ENCODE results near the gene DYNLL1. TPM values are rescaled to one million over a fixed set of nuclear protein-coding genes. Genes with fewer than 3 reads are reported as not detected.
"Not testable (repeated sequence)": the region's sequence is repeated elsewhere in the genome, so short reads cannot be mapped to it uniquely, and the experiment has no call there.

The DYNLL1 gene
- total and polyA plus RNA-seq, 2 experiments from 2014 or later = 340 to 782 TPM

DNA sequence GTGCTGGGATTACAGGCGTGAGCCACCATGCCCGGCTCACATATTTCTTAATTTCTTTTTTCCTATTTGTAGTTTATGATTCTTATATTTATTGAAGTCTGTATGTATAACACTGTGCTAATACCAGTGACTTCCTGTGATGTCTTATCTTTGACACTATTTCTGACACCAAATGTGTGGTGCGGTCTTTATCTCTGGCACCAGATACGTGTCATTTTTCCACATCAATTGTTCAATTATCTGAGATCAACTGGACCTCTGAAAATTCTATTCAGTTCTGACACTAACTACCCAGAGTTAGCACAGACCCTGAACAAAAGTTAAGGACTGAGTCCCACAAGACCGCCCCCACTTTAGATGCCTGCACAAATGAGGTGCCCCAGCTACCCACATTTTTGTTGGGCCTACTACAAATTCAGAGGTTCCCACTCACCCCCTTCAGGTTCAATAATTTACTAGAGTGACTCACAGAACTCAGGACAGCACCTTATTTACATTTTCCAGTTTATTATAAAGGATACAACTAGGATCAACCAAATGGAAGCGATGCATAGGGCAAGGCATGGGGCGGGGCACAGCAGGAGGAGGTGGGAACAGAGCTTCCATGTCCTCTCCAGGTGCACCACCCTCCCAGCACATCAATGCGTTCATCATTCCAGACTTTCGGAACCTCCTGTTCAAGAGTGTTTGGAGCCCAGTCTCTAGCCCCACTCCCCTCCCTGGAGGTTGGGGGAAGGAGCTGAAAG, 14.7 kb upstream of the DYNLL1 start:
- Histone ChIP-seq H4K20me1 (ENCODE audit: insufficient read depth) (no peaks in the 10 kb centered on the region), H3F3A (ENCODE audit: insufficient read depth) (no peaks in the 10 kb centered on the region), H3K9me2 (ENCODE audit: insufficient read depth) (no peaks in the 10 kb centered on the region), H3K79me2 (ENCODE audit: insufficient read depth) (peaks cover 24% of the 10 kb centered on the region), H3K27me3 (replicated peaks; ENCODE audit: insufficient read depth) (no peaks in the 10 kb centered on the region), H3K4me2 (ENCODE audit: unreplicated experiment) (no peak overlapping the region), H3K36me3 (ENCODE audit: low read depth) (no peaks in the 10 kb centered on the region), H3K9ac (no peak overlapping the region), H3K4me1 (ENCODE audit: insufficient read depth) (no peaks in the 10 kb centered on the region), H2AFZ (no peak overlapping the region), H3K9me3 (ENCODE audit: low read depth) (no peaks in the 10 kb centered on the region), H3K4me3 (no peak overlapping the region), H3K27ac (no peak overlapping the region)
- DNase-seq = no peak
- WGBS, 2 experiments (ENCODE audit: low coverage in 1 of 2, low lambda C conversion rate in 2 of 2, missing lambda C conversion rate in 2 of 2) = 96 to 99% methylated on average over 9 of the region's 9 CpGs
- TF ChIP-seq EZH2 (IDR thresholded peaks at IDR 0.05; ENCODE audit: insufficient read depth, poor library complexity, severe bottlenecking) (no peak), EZH2phosphoT487 (IDR thresholded peaks at IDR 0.05; ENCODE audit: insufficient read depth, low read depth) (no peak)
- in situ Hi-C loops (cut with MboI) = no loop called here

DNA sequence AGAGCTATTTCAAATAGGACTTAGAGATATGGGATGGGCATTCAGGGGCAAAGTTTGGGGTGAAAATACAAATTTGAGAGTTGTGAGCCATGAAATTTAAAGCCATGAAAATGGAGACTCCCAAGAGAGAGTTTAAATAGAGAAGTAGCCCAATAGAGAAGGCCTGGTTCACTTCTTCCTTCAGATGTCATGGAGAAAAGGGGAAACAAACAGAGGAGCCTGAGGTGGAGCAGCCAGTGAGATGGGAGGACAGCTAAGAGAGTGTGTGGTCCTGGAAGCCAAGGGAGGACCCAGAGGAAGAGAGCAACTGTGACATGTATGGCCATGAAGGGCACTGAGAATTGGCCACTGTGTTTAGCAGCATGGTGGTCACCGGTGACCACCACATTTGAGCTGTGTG, 12.3 kb upstream of the DYNLL1 start:
- Histone ChIP-seq H3K4me3 (no peak overlapping the region), H3K4me1 (ENCODE audit: insufficient read depth) (no peaks in the 10 kb centered on the region), H3K4me2 (ENCODE audit: unreplicated experiment) (no peak overlapping the region), H3K36me3 (ENCODE audit: low read depth) (no peaks in the 10 kb centered on the region), H3K9me2 (ENCODE audit: insufficient read depth) (no peaks in the 10 kb centered on the region), H3F3A (ENCODE audit: insufficient read depth) (no peaks in the 10 kb centered on the region), H3K9ac (no peak overlapping the region), H3K79me2 (ENCODE audit: insufficient read depth) (peaks cover 12% of the 10 kb centered on the region), H2AFZ (no peak overlapping the region), H3K27me3 (replicated peaks; ENCODE audit: insufficient read depth) (no peaks in the 10 kb centered on the region), H3K9me3 (ENCODE audit: low read depth) (no peaks in the 10 kb centered on the region), H4K20me1 (ENCODE audit: insufficient read depth) (no peaks in the 10 kb centered on the region), H3K27ac (no peak overlapping the region)
- TF ChIP-seq EZH2 (IDR thresholded peaks at IDR 0.05; ENCODE audit: insufficient read depth, poor library complexity, severe bottlenecking) (no peak), EZH2phosphoT487 (IDR thresholded peaks at IDR 0.05; ENCODE audit: insufficient read depth, low read depth) (no peak)
- DNase-seq = no peak
- WGBS, 2 experiments (ENCODE audit: low coverage in 1 of 2, low lambda C conversion rate in 2 of 2, missing lambda C conversion rate in 2 of 2) = 100% methylated on average over 1 of the region's 1 CpG
- in situ Hi-C loops (cut with MboI) = no loop called here

DNA sequence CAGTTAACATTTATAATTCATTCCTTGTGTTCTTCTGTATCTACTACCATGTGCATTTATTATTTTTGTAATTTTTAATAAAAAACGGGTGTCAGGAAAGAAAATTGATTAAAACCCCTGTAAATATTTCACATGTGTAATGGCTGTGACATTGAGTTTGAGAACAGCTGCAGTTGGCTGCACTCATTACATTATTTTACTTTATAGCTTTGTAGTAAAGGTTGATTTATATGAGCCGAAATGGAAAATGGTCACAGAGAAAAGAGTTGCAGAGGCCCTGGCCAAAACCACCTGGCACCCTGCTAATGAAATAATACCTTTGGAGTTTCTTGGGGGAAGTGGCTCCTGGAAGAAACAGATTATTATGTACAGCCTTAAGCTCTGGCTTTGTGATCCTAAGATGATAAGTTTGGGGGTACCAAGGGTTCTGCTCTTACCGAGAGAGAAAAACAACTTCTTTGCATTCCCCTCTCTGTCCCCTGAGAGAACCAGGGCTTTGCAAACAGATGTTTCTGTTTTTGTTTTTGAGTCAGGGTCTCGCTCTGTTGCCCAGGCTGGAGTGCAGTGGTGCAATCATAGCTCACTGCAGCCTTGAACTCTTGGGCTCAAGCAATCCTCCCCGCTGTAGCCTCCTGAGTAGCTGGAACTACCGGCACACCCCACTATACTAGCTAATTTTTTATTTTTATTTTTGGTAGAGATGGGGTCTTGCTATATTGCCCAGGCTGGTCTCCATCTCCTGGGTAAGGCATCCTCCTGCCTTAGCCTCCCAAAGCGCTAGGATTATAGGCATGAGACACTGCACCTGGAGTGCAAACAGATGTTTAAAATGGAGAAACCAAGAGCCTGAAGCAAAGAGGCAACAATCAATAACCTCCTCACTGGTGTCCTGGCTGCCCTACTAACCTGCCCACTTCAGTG, 9.7 kb upstream of the DYNLL1 start:
- Histone ChIP-seq H3K4me3 (no peak overlapping the region), H3K9me3 (ENCODE audit: low read depth) (no peaks in the 10 kb centered on the region), H4K20me1 (ENCODE audit: insufficient read depth) (no peaks in the 10 kb centered on the region), H3K27ac (no peak overlapping the region), H3K9ac (no peak overlapping the region), H3K27me3 (replicated peaks; ENCODE audit: insufficient read depth) (no peaks in the 10 kb centered on the region), H3K4me2 (ENCODE audit: unreplicated experiment) (no peak overlapping the region), H3K4me1 (ENCODE audit: insufficient read depth) (no peaks in the 10 kb centered on the region), H3K36me3 (ENCODE audit: low read depth) (no peaks in the 10 kb centered on the region), H3K79me2 (ENCODE audit: insufficient read depth) (no peaks in the 10 kb centered on the region; the same call in 1 of the 2 replicates), H3F3A (ENCODE audit: insufficient read depth) (no peaks in the 10 kb centered on the region), H3K9me2 (ENCODE audit: insufficient read depth) (no peaks in the 10 kb centered on the region), H2AFZ (no peak overlapping the region)
- no peak for DNase-seq
- in situ Hi-C loops (cut with MboI) = no loop called here
- TF ChIP-seq EZH2phosphoT487 (IDR thresholded peaks at IDR 0.05; ENCODE audit: insufficient read depth, low read depth) = no peak
- TF ChIP-seq EZH2 (IDR thresholded peaks at IDR 0.05; ENCODE audit: insufficient read depth, poor library complexity, severe bottlenecking) = no peak
- 81 to 83% methylated on average over 7 of the region's 7 CpGs for WGBS, 2 experiments (ENCODE audit: low coverage in 1 of 2, low lambda C conversion rate in 2 of 2, missing lambda C conversion rate in 2 of 2)

DNA sequence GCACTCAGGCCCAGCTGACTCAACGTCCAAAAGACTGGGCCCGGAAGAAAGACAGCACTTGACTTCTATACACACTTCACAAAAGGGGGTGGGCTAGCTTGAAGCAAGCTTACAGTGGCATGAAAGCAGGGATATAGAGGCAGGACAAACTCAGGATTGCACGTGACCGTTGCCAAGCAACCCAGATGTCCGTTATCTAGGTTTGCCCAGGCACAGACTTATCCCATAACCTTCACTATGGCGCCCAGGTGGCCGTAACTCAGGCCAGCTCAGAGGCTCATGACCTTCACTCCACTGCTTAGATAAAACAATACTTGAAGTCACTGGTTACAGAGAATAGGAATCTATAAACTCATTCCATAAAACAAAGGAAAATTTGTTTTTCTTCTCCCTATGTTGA, 8.4 kb upstream of the DYNLL1 start:
- H3K27ac ChIP-seq; H3F3A ChIP-seq (ENCODE audit: insufficient read depth); H3K9me3 ChIP-seq (ENCODE audit: low read depth); H4K20me1 ChIP-seq (ENCODE audit: insufficient read depth); H2AFZ ChIP-seq; in situ Hi-C loops (cut with MboI); H3K9me2 ChIP-seq (ENCODE audit: insufficient read depth); H3K79me2 ChIP-seq (ENCODE audit: insufficient read depth); H3K9ac ChIP-seq; H3K4me2 ChIP-seq (ENCODE audit: unreplicated experiment); H3K36me3 ChIP-seq (ENCODE audit: low read depth); H3K27me3 ChIP-seq (replicated peaks; ENCODE audit: insufficient read depth); DNase-seq; H3K4me1 ChIP-seq (ENCODE audit: insufficient read depth); H3K4me3 ChIP-seq: not testable (repeated sequence)
- WGBS, 2 experiments (ENCODE audit: low coverage in 1 of 2, low lambda C conversion rate in 2 of 2, missing lambda C conversion rate in 2 of 2) = 90 to 92% methylated on average over 7 of the region's 7 CpGs

Data from GM23248 (cell line).